ENCODE data around the gene NUDT13.

NUDT13 gene

GRCh38 chr10:73110345-73110849, at the start of gene NUDT13:
NUDT13 (plus strand) TSS chr10:73110455; CDS start chr10:73114366, 3,911 bp downstream.
- peak within 1 kb of the TSS; percentile 54 for H3K4me3 ChIP-seq (ENCODE audit: low read depth, low read length)
- TF ChIP-seq, protein P1, sequence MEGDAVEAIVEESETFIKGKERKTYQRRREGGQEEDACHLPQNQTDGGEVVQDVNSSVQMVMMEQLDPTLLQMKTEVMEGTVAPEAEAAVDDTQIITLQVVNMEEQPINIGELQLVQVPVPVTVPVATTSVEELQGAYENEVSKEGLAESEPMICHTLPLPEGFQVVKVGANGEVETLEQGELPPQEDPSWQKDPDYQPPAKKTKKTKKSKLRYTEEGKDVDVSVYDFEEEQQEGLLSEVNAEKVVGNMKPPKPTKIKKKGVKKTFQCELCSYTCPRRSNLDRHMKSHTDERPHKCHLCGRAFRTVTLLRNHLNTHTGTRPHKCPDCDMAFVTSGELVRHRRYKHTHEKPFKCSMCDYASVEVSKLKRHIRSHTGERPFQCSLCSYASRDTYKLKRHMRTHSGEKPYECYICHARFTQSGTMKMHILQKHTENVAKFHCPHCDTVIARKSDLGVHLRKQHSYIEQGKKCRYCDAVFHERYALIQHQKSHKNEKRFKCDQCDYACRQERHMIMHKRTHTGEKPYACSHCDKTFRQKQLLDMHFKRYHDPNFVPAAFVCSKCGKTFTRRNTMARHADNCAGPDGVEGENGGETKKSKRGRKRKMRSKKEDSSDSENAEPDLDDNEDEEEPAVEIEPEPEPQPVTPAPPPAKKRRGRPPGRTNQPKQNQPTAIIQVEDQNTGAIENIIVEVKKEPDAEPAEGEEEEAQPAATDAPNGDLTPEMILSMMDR (IDR thresholded peaks at IDR 0.05; ENCODE audit: low read depth, low read length, missing control alignments): no peak
- DNase-seq (ENCODE audit: low read depth): peak; percentile 52

GRCh38 chr10:73060738-73061635, 49.3 kb upstream of the NUDT13 start:
- no peak for DNase-seq (ENCODE audit: low read depth)
- TF ChIP-seq, protein P1 (IDR thresholded peaks at IDR 0.05; ENCODE audit: low read depth, low read length, missing control alignments): peak; percentile 43
- H3K4me3 ChIP-seq (ENCODE audit: low read depth, low read length): no peak overlapping the region

DNA sequence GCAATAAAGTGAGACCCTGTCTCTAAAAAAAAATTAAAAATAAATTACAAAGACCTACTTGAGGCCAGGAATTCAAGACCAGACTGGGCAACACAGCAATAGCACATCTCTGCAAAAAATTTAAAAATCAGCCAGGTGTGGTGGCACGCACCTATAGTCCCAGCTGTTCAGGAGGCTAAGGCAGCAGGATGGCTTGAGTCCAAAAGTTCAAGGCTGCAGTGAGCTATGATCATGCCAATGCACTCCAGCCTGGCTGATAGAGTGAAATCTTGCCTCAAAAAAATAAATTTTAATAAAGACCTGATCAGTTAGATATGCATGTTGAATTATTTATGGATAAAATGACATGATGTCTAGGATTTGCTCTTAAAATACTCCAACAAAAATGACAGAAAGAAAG, 48.5 kb upstream of the NUDT13 start:
- DNase-seq (ENCODE audit: low read depth): no peak
- TF ChIP-seq, protein P1 (IDR thresholded peaks at IDR 0.05; ENCODE audit: low read depth, low read length, missing control alignments): no peak
- no peak overlapping the region for H3K4me3 ChIP-seq (ENCODE audit: low read depth, low read length)

GRCh38 chr10:73065441-73065840, 44.8 kb upstream of the NUDT13 start:
- TF ChIP-seq, protein P1 (IDR thresholded peaks at IDR 0.05; ENCODE audit: low read depth, low read length, missing control alignments): no peak
- no peak overlapping the region for H3K4me3 ChIP-seq (ENCODE audit: low read depth, low read length)
- no peak for DNase-seq (ENCODE audit: low read depth)

DNA sequence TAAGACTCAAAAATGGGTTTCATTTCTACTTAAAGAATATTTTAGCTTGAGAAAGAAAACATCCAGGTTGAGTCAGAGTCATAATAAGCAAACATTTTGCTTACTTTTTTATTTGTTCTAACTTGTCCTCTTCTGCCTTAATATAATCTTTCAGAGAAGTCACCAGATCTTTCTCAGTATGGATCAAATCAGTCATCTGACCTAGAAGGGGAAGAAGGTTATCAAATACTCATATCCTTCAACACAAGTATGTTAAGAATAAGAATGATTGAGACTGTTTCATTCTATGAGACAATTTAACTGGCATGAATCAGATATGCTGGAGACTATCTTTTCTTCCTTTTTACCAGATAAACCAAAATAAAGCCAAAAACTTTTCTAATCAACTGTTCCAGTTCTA, 36.6 kb upstream of the NUDT13 start:
- TF ChIP-seq, protein P1 (IDR thresholded peaks at IDR 0.05; ENCODE audit: low read depth, low read length, missing control alignments): no peak
- DNase-seq (ENCODE audit: low read depth): no peak
- no peak overlapping the region for H3K4me3 ChIP-seq (ENCODE audit: low read depth, low read length)

GRCh38 chr10:73075829-73076228, 34.4 kb upstream of the NUDT13 start:
- TF ChIP-seq, protein P1 (IDR thresholded peaks at IDR 0.05; ENCODE audit: low read depth, low read length, missing control alignments): no peak
- no peak overlapping the region for H3K4me3 ChIP-seq (ENCODE audit: low read depth, low read length)
- DNase-seq (ENCODE audit: low read depth): no peak
